GM21360 (cell line): Measurements from ENCODE around the gene PLCB4.

Source experiments
- ATAC-seq: cut with Tn5 transposase; IDR thresholded peaks from one replicate; pipeline ENCODE4 v1.9.1; 2021; ENCODE audit warnings: mild to moderate bottlenecking, moderate library complexity; ENCODE audit not compliant: unreplicated experiment

Gene PLCB4

GRCh38 chr20:9507544-9508239, 438.8 kb downstream of the PLCB4 start:
- ATAC-seq, result no peak

DNA sequence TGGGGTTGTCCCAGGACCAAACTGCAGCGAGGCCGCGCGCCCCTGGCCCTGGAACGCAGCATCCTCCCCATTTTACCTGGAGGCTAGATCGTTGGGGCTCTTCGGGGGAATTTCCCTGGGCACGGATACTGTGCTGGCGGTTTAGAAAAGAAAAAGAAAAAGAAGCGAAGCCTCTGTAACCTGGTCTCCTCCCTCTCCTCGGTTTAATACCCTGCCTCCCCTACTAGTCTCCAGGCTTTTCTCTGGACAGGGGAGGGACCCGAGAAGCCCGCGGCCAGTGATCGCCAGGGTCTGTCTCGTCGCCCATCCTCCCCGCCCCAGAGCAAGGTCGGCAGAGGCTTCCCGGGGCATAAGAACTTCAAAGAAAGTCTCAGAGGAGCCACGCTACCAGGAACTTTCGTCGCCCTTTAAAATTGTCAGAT, 439.4 kb downstream of the PLCB4 start:
- no peak for ATAC-seq

DNA sequence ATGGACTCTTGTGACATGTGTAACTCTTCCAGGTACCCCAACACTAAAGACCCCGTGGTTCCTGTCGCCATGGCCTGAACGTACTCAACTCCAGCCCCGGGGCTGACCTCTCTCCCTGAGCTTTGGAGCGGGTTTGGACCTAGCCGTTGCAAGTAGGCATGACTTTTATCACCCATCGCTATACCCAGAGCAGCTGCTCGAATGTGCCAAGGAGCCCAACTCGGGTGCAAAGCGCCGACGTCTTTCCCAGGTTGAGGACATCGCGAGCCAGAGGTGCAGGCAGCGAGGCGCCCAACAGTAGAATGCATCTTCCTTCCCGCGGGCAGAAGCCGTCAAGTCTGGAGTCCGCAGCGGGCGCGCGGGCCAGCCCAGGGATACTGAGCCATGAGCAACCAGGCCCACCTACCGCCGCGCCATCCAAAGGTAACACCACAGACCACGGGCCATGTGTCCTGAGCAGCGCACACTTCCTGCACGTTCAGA, 439.9 kb downstream of the PLCB4 start:
- ATAC-seq, result no peak

DNA sequence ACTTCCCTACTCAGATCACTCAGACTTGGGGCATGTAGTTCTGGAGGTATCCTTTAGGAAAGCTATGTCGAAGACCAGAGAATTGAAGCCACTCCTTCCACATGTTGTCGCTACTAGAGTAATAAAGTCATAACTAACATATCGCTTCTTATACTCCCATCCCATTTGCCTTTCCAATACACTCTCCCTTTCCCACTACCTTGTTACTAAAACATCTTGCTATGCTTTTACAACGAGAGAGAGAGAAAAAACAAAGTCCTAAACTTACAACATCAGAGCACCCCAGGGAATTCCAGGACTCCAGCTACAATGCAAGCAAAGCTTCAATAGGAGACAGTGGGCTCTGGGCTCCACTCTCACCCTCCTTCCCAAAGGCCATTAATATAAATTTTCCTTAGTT, 440.4 kb downstream of the PLCB4 start:
- no peak for ATAC-seq

- peak; percentile 51 for ATAC-seq
Measured at GRCh38 chr20:9510911-9511310, 442.0 kb downstream of the PLCB4 start.

GRCh38 chr20:9514072-9514460, 445.2 kb downstream of the PLCB4 start:
- no peak for ATAC-seq

DNA sequence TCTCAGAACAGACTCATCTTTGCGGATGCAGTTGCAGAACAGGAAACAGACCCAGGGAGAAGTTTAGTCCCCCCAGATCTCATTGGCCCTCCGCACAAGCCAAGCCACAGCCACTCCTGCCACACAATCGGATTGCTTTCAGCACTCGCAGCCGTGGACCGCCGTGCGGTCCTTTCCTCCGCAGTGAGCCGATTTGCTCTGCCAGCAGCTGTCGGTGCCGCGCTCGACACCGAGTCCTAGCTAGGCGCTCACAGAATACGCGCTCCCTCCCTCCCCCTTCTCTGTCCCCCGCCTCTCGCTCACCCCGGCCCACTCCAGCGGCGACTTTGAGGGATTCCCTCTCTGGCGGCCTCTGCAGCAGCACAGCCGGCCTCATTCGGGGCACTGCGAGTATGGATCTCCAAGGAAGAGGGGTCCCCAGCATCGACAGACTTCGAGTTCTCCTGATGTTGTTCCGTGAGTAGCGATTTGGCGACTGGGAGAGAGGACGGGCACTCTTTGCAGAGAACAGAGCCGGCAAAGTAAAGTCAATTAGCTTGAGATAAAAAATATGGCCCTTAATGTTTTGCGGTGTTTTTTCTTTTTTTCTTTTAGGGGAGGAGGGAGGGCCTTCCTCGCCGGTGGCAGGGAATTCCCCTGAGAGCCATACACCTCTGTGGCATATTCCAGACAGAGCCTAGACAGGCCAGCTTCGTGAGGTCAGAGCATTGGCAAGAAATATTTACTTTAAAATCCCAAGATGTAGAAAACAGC, 445.8 kb downstream of the PLCB4 start, which contains the start of gene LAMP5:
TSS of gene LAMP5 (plus strand) at position 130 of the 753 bp plus-strand sequence. CDS start at position 393, 263 bp downstream.
- ATAC-seq, result no peak

DNA sequence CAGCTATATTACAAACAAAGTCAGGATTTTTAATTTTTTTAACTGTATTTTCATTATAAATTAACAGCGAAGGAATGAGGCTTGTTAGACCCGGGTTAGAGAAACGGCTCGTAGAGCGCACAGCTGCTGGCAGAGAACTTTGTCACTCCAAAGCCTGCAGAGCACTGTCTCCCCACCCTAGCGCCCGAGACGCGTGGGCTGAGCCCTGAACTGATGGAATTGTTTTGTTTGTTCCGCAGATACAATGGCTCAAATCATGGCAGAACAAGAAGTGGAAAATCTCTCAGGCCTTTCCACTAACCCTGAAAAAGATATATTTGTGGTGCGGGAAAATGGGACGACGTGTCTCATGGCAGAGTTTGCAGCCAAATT, 446.3 kb downstream of the PLCB4 start:
- ATAC-seq, result no peak

GRCh38 chr20:9515741-9516233, 446.9 kb downstream of the PLCB4 start:
- no peak for ATAC-seq

- no peak for ATAC-seq
Measured at GRCh38 chr20:9516234-9516871, 447.5 kb downstream of the PLCB4 start.

DNA sequence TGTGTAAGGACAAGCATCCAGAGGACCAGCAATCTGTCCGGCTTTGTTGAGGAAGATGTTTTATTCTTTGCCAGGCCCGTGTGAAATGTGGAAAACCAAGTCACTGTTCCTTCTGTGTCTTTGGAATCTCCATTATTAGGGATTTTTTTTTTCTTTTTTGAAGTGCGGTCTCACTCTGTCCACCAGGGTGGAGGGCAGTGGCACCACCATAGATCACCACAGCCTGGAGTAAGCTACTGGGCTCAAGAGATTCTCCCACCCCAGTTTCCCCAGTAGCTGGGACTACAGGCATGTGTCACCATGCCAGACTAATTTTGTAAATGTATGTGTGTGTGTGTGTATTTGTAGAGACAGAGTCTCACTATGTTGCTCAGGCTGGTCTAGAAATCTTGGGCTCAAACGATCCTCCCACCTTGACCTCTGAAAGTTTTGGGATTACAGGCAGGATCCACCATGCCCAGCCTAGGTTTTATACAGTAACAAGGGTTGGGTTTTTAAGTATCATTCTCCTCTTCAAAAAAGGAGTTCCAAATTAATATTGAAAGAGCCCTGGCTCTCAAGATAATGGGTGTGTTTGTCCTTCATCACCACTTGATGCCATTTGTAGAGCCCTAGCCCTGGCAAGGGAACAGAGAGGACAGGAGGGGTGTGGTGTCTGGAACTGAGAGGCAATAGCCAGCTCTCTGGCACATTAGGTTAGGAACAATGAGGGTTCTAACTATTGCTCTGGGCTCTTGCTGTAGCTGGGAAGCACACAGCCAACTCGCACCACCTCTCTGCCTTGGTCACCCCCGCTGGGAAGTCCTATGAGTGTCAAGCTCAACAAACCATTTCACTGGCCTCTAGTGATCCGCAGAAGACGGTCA, 448.6 kb downstream of the PLCB4 start:
- ATAC-seq, result no peak

DNA sequence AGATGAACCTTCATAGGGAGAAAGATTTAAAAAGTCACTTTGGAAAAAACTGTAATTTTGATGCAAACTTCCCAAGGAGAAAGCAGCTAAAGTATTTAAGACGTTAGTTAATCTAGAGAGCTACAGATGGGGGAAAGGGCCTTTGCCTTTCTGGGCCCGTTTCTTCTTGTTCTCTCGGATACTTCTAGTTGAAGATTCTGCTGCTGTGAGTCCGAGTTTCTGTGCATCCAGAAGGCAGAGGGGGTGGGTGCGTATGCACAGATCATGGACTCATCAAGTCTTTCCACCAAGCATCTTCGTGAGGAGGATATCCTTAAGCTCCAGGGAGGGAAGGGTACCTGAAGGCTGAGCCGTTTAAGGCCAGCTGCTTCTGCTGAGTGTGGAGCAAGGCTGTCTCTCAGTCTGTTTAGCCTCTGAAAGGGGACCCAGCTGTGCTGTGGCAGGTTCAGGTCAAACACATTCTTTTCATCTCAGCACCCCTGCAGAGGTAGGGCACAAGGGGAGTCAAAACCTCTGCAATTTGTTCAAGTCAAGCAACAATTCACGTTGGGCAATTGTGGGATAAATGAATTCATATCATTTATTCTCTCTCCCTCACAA, 449.8 kb downstream of the PLCB4 start:
- ATAC-seq, result no peak

- ATAC-seq, result no peak
Measured at GRCh38 chr20:9520086-9520485, 451.2 kb downstream of the PLCB4 start.

- no peak for ATAC-seq
Measured at GRCh38 chr20:9523636-9524035, 454.7 kb downstream of the PLCB4 start.
